GM21381 (cell line): ENCODE measurements around the gene KCNK3.
"Not testable (repeated sequence)": the region's sequence is repeated elsewhere in the genome, so short reads cannot be mapped to it uniquely, and the experiment has no call there.

ENCODE experiments used
- ATAC-seq: cut with Tn5 transposase; IDR thresholded peaks from one replicate; pipeline ENCODE4 v1.9.1; 2021; ENCODE audit warnings: mild to moderate bottlenecking, moderate library complexity; ENCODE audit not compliant: unreplicated experiment

Gene KCNK3

GRCh38 chr2:26727641-26728561 is 35.4 kb downstream of the KCNK3 start:
- no peak for ATAC-seq

DNA sequence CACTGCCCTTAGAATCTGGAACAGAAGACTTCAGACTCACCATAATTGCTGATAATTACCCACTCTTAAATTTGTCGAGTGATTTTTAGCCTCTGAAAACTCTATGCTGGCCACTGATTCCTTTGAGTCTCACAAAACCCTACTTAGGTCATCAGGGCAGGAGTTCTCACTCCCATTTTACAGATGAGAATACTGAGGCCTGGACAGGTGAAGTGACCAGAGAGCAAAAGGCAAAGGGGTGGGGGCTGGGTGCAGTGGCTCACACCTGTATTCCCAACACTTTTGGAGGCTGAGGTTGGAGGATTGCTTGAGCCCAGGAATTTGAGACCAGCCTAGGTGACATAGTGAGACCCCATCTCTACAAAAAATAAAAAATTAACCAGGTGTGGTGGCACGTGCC is 36.8 kb downstream of the KCNK3 start:
- ATAC-seq = no peak

DNA sequence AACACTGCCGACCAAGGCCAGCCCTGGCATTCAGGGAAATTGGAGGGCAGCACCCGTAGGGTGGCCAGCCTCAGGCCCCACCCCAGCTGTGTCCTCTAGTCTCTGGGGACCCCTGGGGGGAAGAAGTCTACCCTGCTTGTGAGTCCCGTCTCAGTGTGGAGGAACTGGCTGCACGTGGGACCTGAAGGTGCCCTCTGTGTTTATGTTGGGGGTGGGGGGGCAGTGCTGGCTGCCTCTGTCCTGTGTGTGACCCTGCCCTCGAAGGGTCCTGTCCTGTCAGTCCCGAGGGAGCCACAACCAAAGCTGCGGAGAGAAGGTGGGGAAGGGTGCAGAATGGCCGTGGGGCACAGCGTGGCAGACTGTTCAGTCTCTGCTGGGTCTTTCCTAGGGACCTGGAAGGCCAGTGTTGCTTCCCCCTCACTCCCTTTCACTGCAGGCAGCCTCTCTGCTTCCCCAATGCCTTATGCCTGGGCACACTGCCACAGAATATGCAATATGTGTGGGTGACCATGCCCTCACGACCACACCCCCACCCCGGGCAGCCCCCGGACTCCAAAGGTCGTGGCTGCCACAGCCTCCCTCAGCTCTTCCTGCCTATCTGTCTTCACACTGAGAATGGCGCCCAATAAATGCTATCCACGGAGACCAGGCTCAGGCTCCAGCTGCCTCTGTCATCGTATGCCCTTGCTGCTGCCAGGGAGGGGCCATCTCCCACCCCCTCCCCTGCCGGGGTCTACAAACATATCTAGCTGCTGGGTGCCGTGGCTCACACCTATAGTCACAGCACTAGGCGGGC is 38.2 kb downstream of the KCNK3 start:
- no peak for ATAC-seq

DNA sequence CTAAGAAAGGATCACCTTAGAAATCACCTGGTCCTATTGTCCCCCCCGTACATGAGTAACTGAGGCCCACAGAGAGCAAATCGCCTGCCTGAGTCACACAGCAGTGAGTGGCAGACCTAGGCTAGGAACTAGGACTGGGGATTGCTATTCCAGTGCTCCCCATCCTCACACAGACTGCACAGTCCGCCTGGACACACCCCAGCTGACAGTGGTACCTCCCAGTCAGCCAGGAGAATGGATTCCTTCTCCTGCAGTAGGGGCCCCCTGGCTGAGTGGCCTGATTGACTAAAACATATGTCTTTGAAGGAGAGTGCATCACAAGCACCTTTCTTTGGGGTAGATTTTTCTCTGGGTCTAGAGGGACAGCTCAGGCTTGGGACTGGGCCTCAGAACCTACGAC is 39.2 kb downstream of the KCNK3 start:
- ATAC-seq = no peak

GRCh38 chr2:26732446-26732845 is 39.9 kb downstream of the KCNK3 start:
- ATAC-seq = no peak

DNA sequence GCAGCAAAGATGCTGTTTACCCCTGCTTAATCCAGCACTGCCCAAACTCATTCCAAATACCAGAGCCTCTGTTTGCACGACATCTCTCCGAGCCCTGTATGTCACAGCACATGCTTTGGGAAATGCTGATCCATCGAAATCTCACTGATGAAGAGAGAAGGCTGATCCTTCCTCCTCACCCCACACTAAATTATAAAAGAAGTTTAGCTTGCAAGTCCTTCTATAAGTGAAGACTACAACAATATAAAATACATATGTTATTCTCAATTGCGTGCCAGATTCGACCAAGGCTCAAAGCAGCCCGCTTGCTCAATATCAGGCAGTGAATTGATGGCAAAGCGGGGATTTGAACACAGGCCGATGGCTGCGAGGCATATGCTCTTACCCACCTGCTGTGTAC is 40.9 kb downstream of the KCNK3 start:
- ATAC-seq = no peak

GRCh38 chr2:26735097-26735496 is 42.6 kb downstream of the KCNK3 start:
- ATAC-seq = no peak

DNA sequence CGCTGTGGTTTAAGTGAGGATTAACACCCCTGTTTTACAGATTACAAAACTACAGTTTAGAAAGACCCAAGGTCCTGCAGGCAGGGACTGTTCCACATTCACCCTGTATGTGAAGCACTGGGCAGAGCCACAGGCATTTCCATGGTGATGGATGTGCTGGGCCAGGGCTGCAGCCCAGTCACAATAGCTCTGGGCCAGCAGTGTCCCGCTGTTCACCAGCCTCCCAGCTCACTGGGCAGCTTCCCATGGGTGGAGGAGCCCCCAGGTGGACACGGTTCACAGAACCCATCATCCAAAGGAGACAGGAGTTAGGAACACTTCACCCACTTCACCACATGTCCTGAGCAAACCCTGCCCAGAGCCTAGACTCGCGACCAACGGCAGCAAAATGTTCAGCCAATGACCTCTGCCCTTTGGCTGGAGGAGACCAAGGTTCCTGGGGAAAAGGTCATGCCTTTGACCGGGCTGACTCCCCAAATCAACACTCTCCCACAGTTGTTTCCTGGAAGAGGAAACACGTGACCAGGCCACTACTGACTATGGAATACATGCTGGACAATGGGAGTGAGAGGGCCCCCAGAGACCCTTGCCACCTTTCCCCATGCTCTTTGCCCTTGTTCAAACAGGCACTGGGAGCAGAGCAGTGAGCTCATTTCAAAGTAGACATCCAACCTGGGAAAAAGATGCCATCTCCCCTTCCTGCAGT is 43.5 kb downstream of the KCNK3 start:
- no peak for ATAC-seq

DNA sequence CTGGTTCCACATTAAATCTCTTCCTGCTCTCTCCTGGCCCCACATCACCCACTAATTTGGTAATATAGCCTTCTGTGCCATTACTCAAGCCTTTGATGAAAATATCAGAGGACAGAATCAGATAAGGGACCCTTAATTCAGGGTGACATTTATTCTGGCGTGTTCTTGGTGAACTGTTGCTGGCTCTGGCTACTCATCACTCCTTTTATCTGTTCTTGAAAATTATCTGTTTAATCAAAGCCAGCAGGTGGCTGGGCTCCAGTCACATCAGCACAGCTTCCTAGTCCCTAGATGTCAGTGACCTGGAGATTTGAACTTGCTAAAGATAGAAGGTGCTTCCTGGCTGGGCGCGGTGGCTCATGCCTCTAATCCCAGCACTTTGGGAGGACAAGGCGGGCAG is 44.7 kb downstream of the KCNK3 start:
- ATAC-seq = no peak

GRCh38 chr2:26738481-26738880 is 46.0 kb downstream of the KCNK3 start:
- no peak for ATAC-seq

DNA sequence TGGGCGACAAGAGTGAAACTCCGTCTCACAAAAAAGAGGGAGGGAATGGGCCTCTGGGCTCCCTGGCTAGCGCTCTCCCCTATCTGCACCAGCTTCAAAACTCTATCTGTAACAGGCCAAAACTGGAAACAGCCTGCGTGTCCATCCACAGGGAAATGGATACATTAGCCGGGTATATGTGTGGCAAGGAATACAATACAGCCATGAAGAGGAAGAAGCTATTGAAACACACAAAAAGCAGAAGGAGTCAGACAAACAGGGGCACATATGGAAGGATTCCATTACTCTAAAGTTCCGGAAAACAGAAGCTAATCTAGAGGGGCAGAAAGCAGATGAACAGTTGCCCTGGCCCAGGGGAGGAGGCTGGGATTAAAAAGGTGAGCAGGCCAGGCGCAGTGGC is 47.0 kb downstream of the KCNK3 start:
- ATAC-seq = no peak

DNA sequence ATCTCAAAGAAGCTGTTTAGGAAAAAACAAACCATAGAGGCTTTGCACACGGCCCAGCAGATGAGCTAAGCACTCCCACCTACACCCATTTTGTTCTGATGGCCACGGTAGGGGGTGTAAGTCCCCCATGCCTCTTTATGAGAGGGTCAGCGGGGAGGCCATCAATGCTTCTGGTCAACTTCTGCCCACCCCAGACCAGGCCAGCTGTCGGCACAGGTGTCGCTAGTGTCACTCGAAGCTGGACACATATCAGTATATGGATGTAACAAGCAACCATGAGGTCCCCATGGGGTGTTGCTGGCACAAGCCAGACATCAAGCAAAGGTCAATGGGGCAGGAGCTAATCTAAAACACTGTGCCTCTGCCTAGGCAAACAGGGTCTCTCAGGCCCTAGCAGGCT is 47.8 kb downstream of the KCNK3 start:
- ATAC-seq = no peak

- ATAC-seq = no peak
Observed at GRCh38 chr2:26740890-26741302, 48.4 kb downstream of the KCNK3 start.

DNA sequence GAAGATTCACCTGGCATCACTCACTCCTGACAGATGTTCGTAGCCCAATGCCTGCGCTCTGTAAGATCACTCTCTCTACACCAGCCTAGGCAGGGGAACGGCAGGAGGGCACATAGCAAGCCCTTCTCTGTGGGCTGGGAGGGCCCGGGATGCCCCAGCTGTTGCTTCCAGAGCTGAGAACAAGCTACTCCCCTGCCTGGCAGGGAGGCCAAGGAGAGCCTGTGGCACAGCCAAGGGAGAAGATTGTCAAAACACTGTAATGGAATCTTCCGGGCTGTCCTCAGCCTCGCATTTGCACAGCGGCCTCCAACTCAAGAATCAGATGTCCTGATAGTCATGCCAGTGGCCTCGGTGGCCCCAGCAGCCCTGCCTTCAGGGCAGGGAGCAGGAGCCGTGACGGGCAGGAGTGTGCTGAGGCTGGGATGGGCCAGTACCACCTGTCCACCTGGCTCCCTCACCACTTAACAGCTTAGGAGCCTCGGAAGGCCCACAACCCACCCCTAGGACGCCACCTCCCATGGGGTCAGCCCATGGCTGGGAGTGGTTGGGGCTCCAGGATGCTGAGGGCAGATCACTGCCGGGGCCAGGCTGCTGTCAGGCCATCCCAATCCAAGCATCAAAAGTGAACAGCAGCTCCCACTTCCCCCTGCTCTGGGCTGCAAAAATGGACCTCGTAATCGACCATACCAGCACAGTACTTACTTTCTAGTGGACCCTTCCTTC is 49.7 kb downstream of the KCNK3 start:
- no peak for ATAC-seq

GRCh38 chr2:26743852-26744251 is 51.3 kb downstream of the KCNK3 start:
- ATAC-seq = no peak

DNA sequence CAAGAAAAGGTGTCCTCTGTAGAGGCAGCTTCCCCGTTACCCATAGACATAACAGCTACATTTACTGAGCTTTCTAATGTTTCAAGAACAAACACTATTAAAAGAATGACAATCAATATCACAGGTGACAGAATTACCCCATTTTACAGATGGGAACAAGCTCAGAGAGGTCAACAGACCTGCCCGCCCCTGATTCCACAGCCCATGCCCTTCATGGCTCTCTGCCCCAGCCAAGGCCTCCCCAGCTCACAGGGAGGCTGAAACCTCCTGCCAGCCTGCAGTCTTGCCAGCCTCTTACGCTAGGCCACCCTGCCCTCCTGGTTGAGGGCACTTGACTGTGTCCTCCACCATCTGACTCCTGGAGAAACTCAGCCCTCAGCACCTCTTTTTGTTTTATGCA is 52.4 kb downstream of the KCNK3 start:
- ATAC-seq = no peak

- ATAC-seq = peak; percentile 52
Observed at GRCh38 chr2:26745609-26746327, 53.2 kb downstream of the KCNK3 start.

DNA sequence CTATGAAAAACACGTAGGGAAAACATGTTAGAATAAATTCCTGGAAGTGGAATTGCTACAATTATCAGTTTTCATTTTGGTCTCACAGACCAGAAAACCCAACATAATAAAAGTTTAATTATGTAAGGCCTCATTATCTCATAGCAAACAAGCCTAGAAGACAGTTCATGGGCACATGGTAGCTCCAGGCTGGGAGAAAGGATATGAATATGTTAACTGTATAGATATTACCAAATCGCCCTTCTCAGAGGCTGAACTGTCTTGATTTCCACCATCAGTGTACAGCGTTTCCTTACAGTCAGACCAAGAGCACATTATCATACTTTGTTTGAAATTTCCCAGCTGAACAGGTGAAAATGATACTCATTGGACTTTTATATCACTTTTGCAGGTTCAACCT is 54.4 kb downstream of the KCNK3 start:
- ATAC-seq = no peak

- ATAC-seq = not testable (repeated sequence)
Observed at GRCh38 chr2:26749787-26750420, 57.4 kb downstream of the KCNK3 start.

GRCh38 chr2:26750467-26750866 is 57.9 kb downstream of the KCNK3 start:
- not testable (repeated sequence) for ATAC-seq
